ENCODE data around the gene HECW1.

DNA sequence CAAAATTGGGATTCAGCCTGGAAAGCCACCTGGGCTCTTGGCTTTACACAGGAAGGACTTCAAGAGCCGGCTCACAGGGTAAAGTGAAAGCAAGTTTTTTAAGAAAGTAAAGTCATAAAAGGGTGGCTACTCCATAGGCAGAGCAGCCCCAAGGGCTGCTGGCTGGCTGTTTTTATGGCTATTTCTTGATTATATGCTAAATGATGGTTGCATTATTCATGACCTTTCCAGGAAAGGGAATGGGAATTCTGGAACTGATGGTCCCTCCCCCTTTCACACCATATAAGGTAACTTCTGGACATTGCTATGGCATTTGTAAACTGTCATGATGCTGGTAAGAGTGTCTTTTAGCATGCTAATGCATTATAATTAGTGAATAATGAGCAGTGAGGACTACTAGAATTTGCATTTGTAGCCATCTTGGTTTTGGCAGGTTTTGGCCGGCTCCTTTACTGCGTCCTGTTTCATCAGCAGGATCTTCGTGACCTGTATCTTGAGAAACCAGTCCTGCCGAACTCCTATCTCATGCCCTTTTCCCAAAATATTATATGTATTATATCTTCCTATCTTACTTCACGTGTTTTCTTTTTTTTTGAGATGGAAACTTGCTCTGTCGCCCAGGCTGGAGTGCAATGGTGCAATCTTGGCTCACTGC, 80.5 kb downstream of the HECW1 start:
- TF ChIP-seq, protein P1, sequence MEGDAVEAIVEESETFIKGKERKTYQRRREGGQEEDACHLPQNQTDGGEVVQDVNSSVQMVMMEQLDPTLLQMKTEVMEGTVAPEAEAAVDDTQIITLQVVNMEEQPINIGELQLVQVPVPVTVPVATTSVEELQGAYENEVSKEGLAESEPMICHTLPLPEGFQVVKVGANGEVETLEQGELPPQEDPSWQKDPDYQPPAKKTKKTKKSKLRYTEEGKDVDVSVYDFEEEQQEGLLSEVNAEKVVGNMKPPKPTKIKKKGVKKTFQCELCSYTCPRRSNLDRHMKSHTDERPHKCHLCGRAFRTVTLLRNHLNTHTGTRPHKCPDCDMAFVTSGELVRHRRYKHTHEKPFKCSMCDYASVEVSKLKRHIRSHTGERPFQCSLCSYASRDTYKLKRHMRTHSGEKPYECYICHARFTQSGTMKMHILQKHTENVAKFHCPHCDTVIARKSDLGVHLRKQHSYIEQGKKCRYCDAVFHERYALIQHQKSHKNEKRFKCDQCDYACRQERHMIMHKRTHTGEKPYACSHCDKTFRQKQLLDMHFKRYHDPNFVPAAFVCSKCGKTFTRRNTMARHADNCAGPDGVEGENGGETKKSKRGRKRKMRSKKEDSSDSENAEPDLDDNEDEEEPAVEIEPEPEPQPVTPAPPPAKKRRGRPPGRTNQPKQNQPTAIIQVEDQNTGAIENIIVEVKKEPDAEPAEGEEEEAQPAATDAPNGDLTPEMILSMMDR (IDR thresholded peaks at IDR 0.05 in 4 of 5, conservative IDR thresholded peaks at IDR 0.05 in 1 of 5), result no peak
- TF ChIP-seq POLR2A (IDR thresholded peaks at IDR 0.05), result no peak
